ENCODE measurements around the gene TEX19.
"Not testable (repeated sequence)": the region's sequence is repeated elsewhere in the genome, so short reads cannot be mapped to it uniquely, and the experiment has no call there.

The TEX19 gene

DNA sequence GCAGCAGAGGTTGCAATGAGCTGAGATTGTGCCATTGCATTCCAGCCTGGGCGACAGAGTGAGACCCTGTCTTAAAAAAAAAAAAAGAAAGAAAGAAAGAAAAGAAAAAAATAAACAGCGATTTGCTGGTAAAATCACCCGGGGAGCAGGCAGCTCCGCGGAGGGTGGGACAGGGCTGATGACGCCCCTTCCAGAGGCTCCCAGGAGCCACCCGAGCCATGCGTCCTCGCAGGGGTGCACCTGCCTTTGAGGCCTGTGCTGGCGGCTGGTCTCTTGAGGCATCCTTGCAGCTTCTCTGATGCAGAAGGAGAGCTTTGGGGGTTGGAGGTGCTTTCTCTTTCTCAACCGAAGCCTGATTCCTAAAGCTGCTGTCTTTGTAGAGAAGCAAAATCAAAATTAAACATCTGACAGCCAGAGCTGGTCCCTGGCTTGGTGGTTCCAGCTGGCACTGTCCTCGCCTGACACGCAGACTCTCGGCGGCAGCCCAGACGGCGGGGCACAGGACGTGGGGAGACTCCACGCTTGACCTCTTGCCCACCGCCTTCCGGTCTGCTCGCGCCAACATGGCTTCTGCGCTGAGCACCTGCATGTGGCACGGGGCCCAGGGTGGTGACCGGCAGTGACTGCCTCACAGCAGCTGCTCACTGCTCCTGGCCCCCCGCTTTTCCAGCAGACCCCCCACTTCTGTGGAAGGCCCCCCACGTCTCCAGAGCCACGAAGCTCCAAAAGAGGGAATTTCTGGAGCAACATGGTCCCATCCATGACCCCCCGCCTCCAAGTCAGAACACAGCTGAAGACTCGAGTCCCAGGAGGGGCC lies 19.1 kb downstream of the TEX19 start:
- H3K9ac ChIP-seq = no peak overlapping the region
- H3K36me3 ChIP-seq (ENCODE audit: insufficient read depth) = no peaks in the 10 kb centered on the region
- no peak overlapping the region for H3K4me2 ChIP-seq
- no peak overlapping the region for H3K27ac ChIP-seq
- peaks cover 13% of the 10 kb centered on the region for H3K4me1 ChIP-seq (ENCODE audit: low read depth, poor library complexity, severe bottlenecking)
- no peak overlapping the region for H3K4me3 ChIP-seq (IDR thresholded peaks at IDR 0.05; ENCODE audit: insufficient read depth, low read depth, low read length)
- no peaks in the 10 kb centered on the region for H3K27me3 ChIP-seq (ENCODE audit: insufficient read depth, low read depth)
- no peaks in the 10 kb centered on the region for H4K20me1 ChIP-seq (ENCODE audit: insufficient read depth)
- H3K79me2 ChIP-seq (ENCODE audit: insufficient read depth, low read depth) = no peaks in the 10 kb centered on the region
- TF ChIP-seq, protein P1, sequence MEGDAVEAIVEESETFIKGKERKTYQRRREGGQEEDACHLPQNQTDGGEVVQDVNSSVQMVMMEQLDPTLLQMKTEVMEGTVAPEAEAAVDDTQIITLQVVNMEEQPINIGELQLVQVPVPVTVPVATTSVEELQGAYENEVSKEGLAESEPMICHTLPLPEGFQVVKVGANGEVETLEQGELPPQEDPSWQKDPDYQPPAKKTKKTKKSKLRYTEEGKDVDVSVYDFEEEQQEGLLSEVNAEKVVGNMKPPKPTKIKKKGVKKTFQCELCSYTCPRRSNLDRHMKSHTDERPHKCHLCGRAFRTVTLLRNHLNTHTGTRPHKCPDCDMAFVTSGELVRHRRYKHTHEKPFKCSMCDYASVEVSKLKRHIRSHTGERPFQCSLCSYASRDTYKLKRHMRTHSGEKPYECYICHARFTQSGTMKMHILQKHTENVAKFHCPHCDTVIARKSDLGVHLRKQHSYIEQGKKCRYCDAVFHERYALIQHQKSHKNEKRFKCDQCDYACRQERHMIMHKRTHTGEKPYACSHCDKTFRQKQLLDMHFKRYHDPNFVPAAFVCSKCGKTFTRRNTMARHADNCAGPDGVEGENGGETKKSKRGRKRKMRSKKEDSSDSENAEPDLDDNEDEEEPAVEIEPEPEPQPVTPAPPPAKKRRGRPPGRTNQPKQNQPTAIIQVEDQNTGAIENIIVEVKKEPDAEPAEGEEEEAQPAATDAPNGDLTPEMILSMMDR (conservative IDR thresholded peaks at IDR 0.05; ENCODE audit: low read depth, low read length) = no peak
- H2AFZ ChIP-seq (ENCODE audit: low read depth) = no peak overlapping the region

DNA sequence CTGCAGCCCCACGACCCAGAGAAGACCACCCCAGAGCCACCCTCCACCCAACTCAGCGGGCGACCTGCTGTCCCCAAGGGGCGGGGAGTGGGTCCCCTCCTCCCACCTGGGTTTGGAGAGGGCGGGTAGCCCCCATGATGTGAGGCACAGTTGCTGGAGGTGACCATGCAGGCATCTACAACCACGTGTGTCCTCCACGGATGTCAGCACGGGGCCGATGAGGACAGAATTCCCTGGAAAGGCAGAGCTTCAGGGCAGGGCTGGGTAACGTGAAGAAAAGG lies 19.6 kb downstream of the TEX19 start:
- H2AFZ ChIP-seq (ENCODE audit: low read depth) = no peak overlapping the region
- no peaks in the 10 kb centered on the region for H3K36me3 ChIP-seq (ENCODE audit: insufficient read depth)
- no peaks in the 10 kb centered on the region for H3K27me3 ChIP-seq (ENCODE audit: insufficient read depth, low read depth)
- TF ChIP-seq, protein P1 (conservative IDR thresholded peaks at IDR 0.05; ENCODE audit: low read depth, low read length) = no peak
- H3K27ac ChIP-seq = no peak overlapping the region
- H4K20me1 ChIP-seq (ENCODE audit: insufficient read depth) = no peaks in the 10 kb centered on the region
- no peaks in the 10 kb centered on the region for H3K79me2 ChIP-seq (ENCODE audit: insufficient read depth, low read depth)
- no peak overlapping the region for H3K4me2 ChIP-seq
- H3K4me3 ChIP-seq (IDR thresholded peaks at IDR 0.05; ENCODE audit: insufficient read depth, low read depth, low read length) = no peak overlapping the region
- no peak overlapping the region for H3K9ac ChIP-seq
- H3K4me1 ChIP-seq (ENCODE audit: low read depth, poor library complexity, severe bottlenecking) = peaks cover 13% of the 10 kb centered on the region

DNA sequence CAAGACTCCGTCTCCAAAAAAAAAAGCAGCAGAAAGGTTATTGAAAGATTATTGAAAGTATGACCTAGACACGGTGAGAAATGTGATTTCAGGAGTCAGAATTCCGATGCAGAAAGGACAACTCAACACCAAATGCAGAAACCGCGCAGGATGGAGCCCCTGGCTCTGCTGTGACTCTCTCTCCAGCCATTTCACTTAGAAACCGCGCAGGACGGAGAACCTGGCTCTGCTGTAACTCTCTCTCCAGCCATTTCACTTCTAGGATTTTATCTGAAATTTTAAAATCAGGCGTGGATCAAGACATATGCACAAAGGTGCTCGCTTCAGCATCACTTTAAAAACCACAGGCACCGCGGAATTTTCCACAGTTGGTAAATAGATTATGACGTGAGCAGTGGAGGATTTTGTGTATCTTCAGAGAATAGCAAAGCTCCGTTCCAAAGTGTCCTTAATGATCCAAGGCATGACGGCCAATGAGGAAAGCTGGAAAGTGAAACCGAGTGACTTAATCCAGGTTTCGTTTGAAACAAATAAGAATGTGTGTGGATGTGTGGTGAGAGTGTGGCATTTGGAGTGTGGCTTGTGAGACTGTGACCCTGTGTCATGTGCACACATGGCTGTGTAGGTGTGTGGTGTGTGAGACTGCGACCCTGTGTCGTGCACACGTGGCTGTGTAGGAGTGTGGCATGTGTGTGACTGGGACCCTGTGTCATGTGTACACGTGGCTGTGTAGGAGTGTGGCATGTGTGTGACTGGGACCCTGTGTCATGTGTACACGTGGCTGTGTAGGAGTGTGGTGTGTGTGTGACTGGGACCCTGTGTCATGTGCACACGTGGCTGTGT lies 22.0 kb downstream of the TEX19 start:
- Histone ChIP-seq H3K27ac (no peak overlapping the region), H3K79me2 (ENCODE audit: insufficient read depth, low read depth) (no peaks in the 10 kb centered on the region), H3K27me3 (ENCODE audit: insufficient read depth, low read depth) (no peaks in the 10 kb centered on the region), H3K36me3 (ENCODE audit: insufficient read depth) (no peaks in the 10 kb centered on the region), H3K9ac (no peak overlapping the region), H3K4me1 (ENCODE audit: low read depth, poor library complexity, severe bottlenecking) (peaks cover 31% of the 10 kb centered on the region), H2AFZ (ENCODE audit: low read depth) (no peak overlapping the region), H3K4me2 (no peak overlapping the region), H4K20me1 (ENCODE audit: insufficient read depth) (no peaks in the 10 kb centered on the region), H3K4me3 (IDR thresholded peaks at IDR 0.05; ENCODE audit: insufficient read depth, low read depth, low read length) (no peak overlapping the region)
- TF ChIP-seq, protein P1 (conservative IDR thresholded peaks at IDR 0.05; ENCODE audit: low read depth, low read length) = no peak

DNA sequence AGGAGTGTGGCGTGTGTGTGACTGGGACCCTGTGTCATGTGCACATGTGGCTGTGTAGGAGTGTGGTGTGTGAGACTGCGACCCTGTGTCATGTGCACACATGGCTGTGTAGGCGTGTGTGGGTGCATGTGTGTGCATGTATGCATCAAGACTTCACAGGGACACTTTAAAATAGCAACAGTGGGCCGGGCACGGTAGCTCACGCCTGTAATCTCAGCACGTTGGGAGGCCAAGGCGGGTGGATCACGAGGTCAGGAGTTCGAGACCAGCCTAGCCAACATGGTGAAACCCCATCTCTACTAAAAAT lies 22.6 kb downstream of the TEX19 start:
- not testable (repeated sequence) for H3K4me3 ChIP-seq (IDR thresholded peaks at IDR 0.05; ENCODE audit: insufficient read depth, low read depth, low read length); H3K79me2 ChIP-seq (ENCODE audit: insufficient read depth, low read depth); H2AFZ ChIP-seq (ENCODE audit: low read depth); H3K36me3 ChIP-seq (ENCODE audit: insufficient read depth); H3K27ac ChIP-seq; H3K27me3 ChIP-seq (ENCODE audit: insufficient read depth, low read depth); H4K20me1 ChIP-seq (ENCODE audit: insufficient read depth); H3K9ac ChIP-seq; H3K4me2 ChIP-seq
- peaks cover 31% of the 10 kb centered on the region for H3K4me1 ChIP-seq (ENCODE audit: low read depth, poor library complexity, severe bottlenecking)

DNA sequence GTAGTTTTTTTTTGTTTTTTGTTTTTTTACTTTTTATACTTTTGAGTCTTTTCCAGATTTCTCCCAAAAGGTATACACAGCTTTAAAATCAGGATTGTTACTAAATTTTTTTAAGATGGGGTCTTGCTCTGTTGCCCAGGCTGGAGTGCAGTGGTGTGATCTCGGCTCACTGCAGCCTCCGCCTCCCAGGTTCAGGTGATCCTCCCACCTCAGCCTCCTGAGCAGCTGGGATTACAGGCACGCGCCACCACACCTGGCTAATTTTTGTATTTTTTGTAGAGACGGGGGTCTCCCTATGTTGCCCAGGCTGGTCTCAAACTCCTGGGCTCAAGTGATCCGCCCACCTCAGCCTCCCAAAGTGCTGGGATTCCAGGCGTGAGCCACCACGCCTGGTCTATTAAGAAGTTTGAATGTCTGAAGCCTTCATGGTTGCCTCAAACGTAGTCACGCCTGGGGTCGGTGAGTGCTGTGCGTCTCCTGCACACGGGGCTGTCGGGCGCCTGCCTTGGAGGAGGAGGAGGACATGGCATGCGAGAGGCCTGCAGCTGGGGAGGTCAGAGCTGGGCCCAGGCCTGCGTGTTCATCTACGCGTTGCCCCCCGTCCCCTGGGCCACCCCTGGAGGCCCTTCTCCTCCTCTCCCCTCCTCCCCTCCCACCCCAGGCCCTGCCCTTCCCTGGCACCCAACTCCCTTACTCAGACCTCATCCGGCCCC lies 23.3 kb downstream of the TEX19 start:
- H4K20me1 ChIP-seq (ENCODE audit: insufficient read depth); H3K36me3 ChIP-seq (ENCODE audit: insufficient read depth); H3K4me2 ChIP-seq; H3K9ac ChIP-seq; H3K79me2 ChIP-seq (ENCODE audit: insufficient read depth, low read depth); H2AFZ ChIP-seq (ENCODE audit: low read depth); H3K4me3 ChIP-seq (IDR thresholded peaks at IDR 0.05; ENCODE audit: insufficient read depth, low read depth, low read length); H3K27ac ChIP-seq; H3K27me3 ChIP-seq (ENCODE audit: insufficient read depth, low read depth): not testable (repeated sequence)
- peaks cover 31% of the 10 kb centered on the region for H3K4me1 ChIP-seq (ENCODE audit: low read depth, poor library complexity, severe bottlenecking)
